ENCODE results near the gene ERC1.

Gene ERC1

GRCh38 chr12:1380171-1380851 is 389.3 kb downstream of the ERC1 start:
- DNase-seq: peak in 29 of 58 donors; percentile 2 to 67 (median 11)

- no peak for DNase-seq
Observed at GRCh38 chr12:1382151-1382550, 391.1 kb downstream of the ERC1 start.

GRCh38 chr12:1382826-1383225 is 391.8 kb downstream of the ERC1 start:
- DNase-seq: no peak

GRCh38 chr12:1383758-1384157 is 392.7 kb downstream of the ERC1 start:
- DNase-seq: no peak

- DNase-seq: no peak
Observed at GRCh38 chr12:1384910-1385309, 393.9 kb downstream of the ERC1 start.

- DNase-seq: no peak
Observed at GRCh38 chr12:1391722-1392121, 400.7 kb downstream of the ERC1 start.

- no peak for DNase-seq
Observed at GRCh38 chr12:1395421-1395955, 404.5 kb downstream of the ERC1 start.

- no peak for DNase-seq
Observed at GRCh38 chr12:1398673-1399072, 407.6 kb downstream of the ERC1 start.

GRCh38 chr12:1401891-1402290 is 410.9 kb downstream of the ERC1 start:
- DNase-seq: no peak

- no peak for DNase-seq
Observed at GRCh38 chr12:1403417-1403816, 412.4 kb downstream of the ERC1 start.

GRCh38 chr12:1405619-1406018 is 414.6 kb downstream of the ERC1 start:
- no peak for DNase-seq

- DNase-seq: no peak
Observed at GRCh38 chr12:1410794-1411193, 419.8 kb downstream of the ERC1 start.

GRCh38 chr12:1413930-1414329 is 422.9 kb downstream of the ERC1 start:
- DNase-seq: no peak

GRCh38 chr12:1418144-1418543 is 427.1 kb downstream of the ERC1 start:
- DNase-seq: no peak

GRCh38 chr12:1419849-1420371 is 428.9 kb downstream of the ERC1 start:
- DNase-seq: no peak

- DNase-seq: no peak
Observed at GRCh38 chr12:1421091-1421846, 430.2 kb downstream of the ERC1 start.

- no peak for DNase-seq
Observed at GRCh38 chr12:1422604-1423315, 431.7 kb downstream of the ERC1 start.

GRCh38 chr12:1424674-1425395 is 433.8 kb downstream of the ERC1 start:
- no peak for DNase-seq

GRCh38 chr12:1425396-1425729 is 434.3 kb downstream of the ERC1 start:
- DNase-seq: no peak

GRCh38 chr12:1428671-1429070 is 437.6 kb downstream of the ERC1 start:
- DNase-seq: no peak

- DNase-seq: no peak
Observed at GRCh38 chr12:1429980-1430379, 439.0 kb downstream of the ERC1 start.

All from anterior cingulate cortex (tissue), 58 donors.